ENCODE results near the gene SPRR1B. TPM values are rescaled to one million over a fixed set of nuclear protein-coding genes. Genes with fewer than 3 reads are reported as not detected.
A peak's percentile ranks its signal among the peaks of the same experiment; 100 is the strongest.
"Not testable (repeated sequence)": the region's sequence is repeated elsewhere in the genome, so short reads cannot be mapped to it uniquely, and the experiment has no call there.

SPRR1B gene
- total RNA-seq, 1 experiment from 2014 or later = not detected

DNA sequence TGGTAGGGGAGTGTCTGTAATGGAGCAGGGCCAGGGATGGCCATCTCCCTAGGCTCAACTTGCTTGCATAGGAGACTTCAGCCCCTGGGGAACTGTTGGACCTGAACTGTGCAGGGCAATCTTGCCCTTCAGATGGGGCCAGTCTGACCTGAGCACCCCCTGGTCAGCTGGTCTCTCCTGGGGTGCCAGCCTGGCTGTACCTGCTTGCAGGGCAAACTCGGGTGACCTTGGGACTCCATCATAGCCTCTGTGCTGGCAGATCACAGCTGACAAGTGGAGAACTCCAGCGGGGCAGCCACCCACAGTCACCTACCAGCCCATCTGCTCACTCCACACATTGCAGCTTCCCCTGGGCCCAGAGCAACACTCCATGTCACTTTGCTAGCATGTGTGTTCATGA lies 18.2 kb downstream of the SPRR1B start:
- Histone ChIP-seq H3K9me2 (replicated peaks; ENCODE audit: insufficient read depth, low read length) (no peaks in the 10 kb centered on the region), H3K79me2 (ENCODE audit: low read length) (no peaks in the 10 kb centered on the region), H3K27ac (ENCODE audit: low read length) (no peak overlapping the region), H3K4me1 (ENCODE audit: low read length) (no peaks in the 10 kb centered on the region), H3K4me2 (ENCODE audit: low read depth, low read length, poor library complexity, severe bottlenecking) (no peak overlapping the region), H3K36me3 (ENCODE audit: insufficient read depth, low read length) (no peaks in the 10 kb centered on the region), H3K9ac (ENCODE audit: low read length) (no peak overlapping the region), H2AFZ (ENCODE audit: low read length) (no peak overlapping the region), H3K4me3 (ENCODE audit: low read length) (no peak overlapping the region), H3K27me3 (ENCODE audit: low read length) (no peaks in the 10 kb centered on the region), H4K20me1 (ENCODE audit: insufficient read depth, low read depth, low read length) (no peaks in the 10 kb centered on the region), H3K9me3 (ENCODE audit: low read length) (no peaks in the 10 kb centered on the region)
- DNase-seq = no peak

DNA sequence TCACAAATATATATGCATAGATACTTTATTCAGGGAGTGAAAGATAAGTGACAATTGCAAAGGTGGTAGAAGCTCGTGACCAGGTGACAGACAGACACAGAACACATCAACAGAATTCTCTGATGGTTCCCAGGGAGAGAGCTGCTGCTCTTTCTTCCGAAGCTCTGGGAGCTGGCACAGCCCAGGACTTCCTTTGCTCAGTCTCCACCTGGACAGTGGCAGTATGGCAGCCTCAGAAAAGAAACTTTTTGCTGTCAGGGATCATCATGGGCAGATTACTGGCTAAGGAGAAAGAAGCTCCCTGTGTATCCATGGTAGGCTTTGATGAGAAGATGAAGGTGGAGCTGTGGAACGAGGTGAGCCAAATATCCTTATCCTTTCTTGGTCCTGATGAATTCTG lies 25.1 kb downstream of the SPRR1B start:
- H2AFZ ChIP-seq (ENCODE audit: low read length); H3K4me3 ChIP-seq (ENCODE audit: low read length); H3K79me2 ChIP-seq (ENCODE audit: low read length); H4K20me1 ChIP-seq (ENCODE audit: insufficient read depth, low read depth, low read length); DNase-seq; H3K4me2 ChIP-seq (ENCODE audit: low read depth, low read length, poor library complexity, severe bottlenecking); H3K9me2 ChIP-seq (replicated peaks; ENCODE audit: insufficient read depth, low read length); H3K9me3 ChIP-seq (ENCODE audit: low read length); H3K27ac ChIP-seq (ENCODE audit: low read length); H3K36me3 ChIP-seq (ENCODE audit: insufficient read depth, low read length); H3K27me3 ChIP-seq (ENCODE audit: low read length); H3K9ac ChIP-seq (ENCODE audit: low read length): not testable (repeated sequence)
- peaks cover 11% of the 10 kb centered on the region for H3K4me1 ChIP-seq (ENCODE audit: low read length)

DNA sequence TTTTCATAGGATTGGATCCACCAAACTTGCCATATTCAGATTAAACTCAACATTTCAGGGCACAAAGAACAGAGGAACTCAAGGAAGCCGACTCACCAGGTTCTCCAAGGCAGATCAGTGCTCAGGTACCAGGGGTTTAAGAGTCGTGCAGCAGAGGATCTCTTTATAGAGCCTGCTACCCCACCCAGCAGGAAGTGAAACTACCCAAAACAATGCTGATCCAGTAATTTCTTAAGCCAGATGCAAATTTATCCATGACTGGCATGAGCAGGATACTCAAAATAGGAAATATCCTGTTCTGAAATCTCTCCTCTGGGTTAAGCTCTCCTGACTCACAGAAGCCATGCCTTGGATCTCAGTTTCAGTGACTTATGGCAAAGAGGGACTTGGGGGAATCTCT lies 26.4 kb downstream of the SPRR1B start, which contains the start of gene SPRR2A:
TSS of gene SPRR2A (minus strand) at position 138 of the 400 bp plus-strand sequence. CDS start 777 bp downstream, outside the sequence.
- Histone ChIP-seq H3K27ac (ENCODE audit: low read length) (no peak within 1 kb of the TSS), H3K36me3 (ENCODE audit: insufficient read depth, low read length) (no peaks in the 10 kb centered on the region), H4K20me1 (ENCODE audit: insufficient read depth, low read depth, low read length) (no peaks in the 10 kb centered on the region), H2AFZ (ENCODE audit: low read length) (no peak within 1 kb of the TSS), H3K9me2 (replicated peaks; ENCODE audit: insufficient read depth, low read length) (no peaks in the 10 kb centered on the region), H3K79me2 (ENCODE audit: low read length) (no peaks in the 10 kb centered on the region), H3K4me2 (ENCODE audit: low read depth, low read length, poor library complexity, severe bottlenecking) (peak within 1 kb of the TSS; percentile 26), H3K4me3 (ENCODE audit: low read length) (no peak within 1 kb of the TSS), H3K9me3 (ENCODE audit: low read length) (no peaks in the 10 kb centered on the region), H3K4me1 (ENCODE audit: low read length) (peaks cover 11% of the 10 kb centered on the region), H3K27me3 (ENCODE audit: low read length) (no peaks in the 10 kb centered on the region), H3K9ac (ENCODE audit: low read length) (no peak within 1 kb of the TSS)
- DNase-seq = no peak

DNA sequence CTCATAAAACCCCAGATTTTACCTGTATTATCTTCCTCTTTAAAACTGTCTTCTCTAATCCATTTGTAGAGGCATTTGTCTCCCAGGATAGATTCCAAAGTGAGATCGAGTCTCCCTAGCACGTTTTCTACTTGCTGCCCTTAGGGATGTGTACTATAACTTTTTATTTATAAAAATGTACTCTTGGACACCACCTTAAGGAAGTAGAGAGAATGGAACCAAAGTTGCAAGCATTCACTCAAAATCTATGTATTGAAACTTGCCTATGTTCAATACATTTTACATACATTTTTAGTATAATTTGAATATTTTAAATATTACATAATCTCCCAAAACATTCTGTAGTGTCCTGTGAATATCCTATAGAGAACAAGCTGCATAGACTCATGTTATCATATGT lies 27.2 kb downstream of the SPRR1B start:
- H3K9me2 ChIP-seq (replicated peaks; ENCODE audit: insufficient read depth, low read length) = no peaks in the 10 kb centered on the region
- H3K79me2 ChIP-seq (ENCODE audit: low read length) = no peaks in the 10 kb centered on the region
- H3K4me3 ChIP-seq (ENCODE audit: low read length) = no peak overlapping the region
- no peak overlapping the region for H3K4me2 ChIP-seq (ENCODE audit: low read depth, low read length, poor library complexity, severe bottlenecking)
- peaks cover 11% of the 10 kb centered on the region for H3K4me1 ChIP-seq (ENCODE audit: low read length)
- H3K27ac ChIP-seq (ENCODE audit: low read length) = no peak overlapping the region
- H3K9me3 ChIP-seq (ENCODE audit: low read length) = no peaks in the 10 kb centered on the region
- H3K27me3 ChIP-seq (ENCODE audit: low read length) = no peaks in the 10 kb centered on the region
- no peak overlapping the region for H2AFZ ChIP-seq (ENCODE audit: low read length)
- DNase-seq = peak; percentile 56
- no peak overlapping the region for H3K9ac ChIP-seq (ENCODE audit: low read length)
- H4K20me1 ChIP-seq (ENCODE audit: insufficient read depth, low read depth, low read length) = no peaks in the 10 kb centered on the region
- H3K36me3 ChIP-seq (ENCODE audit: insufficient read depth, low read length) = no peaks in the 10 kb centered on the region

DNA sequence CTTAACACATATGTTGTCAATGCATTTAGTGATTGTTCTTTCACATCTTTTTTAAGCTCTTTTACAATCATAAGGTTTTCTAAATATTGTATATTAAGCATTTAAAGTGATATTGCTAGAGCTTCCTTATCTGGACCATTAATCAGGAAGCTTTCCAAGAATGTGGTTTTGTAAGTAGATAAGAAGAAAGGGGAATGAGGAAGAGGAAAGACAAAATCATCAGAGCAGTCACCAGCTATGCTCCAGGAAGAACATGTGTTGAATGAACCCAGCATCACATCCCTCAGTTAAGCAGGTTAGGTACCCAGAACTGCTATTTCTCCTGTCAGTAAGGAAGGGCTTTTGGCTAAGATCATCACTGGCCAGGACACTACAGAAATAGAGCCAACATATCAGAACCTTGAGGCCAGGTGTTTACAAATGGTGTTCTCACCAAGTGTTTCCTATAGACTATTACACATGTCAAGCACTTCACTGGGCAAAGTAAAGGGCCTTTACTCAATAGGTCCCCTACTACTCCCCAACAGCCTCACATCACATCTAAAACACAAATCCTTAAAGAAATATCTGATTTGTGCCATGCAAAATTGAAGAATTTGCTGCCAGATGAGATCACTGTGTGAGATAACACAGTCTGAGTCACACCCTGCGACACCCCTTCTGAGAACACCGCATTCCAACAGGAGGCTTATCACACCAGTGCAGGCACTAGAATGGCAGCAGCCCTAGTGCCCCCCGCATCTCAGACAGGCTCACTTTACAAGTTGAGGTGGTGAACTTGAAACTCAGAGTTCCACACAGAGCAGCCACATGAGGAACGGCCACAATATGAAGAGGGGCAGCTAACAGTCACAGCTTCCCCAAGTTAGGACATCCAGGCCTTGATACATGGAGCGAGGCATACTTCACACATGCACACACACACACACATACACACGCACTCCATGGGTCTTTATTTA lies 28.1 kb downstream of the SPRR1B start:
- Histone ChIP-seq H2AFZ (ENCODE audit: low read length) (no peak overlapping the region), H3K9me3 (ENCODE audit: low read length) (no peaks in the 10 kb centered on the region), H4K20me1 (ENCODE audit: insufficient read depth, low read depth, low read length) (no peaks in the 10 kb centered on the region), H3K9ac (ENCODE audit: low read length) (no peak overlapping the region), H3K27ac (ENCODE audit: low read length) (no peak overlapping the region), H3K36me3 (ENCODE audit: insufficient read depth, low read length) (no peaks in the 10 kb centered on the region), H3K4me3 (ENCODE audit: low read length) (no peak overlapping the region), H3K4me2 (ENCODE audit: low read depth, low read length, poor library complexity, severe bottlenecking) (no peak overlapping the region), H3K4me1 (ENCODE audit: low read length) (peaks cover 11% of the 10 kb centered on the region), H3K27me3 (ENCODE audit: low read length) (no peaks in the 10 kb centered on the region), H3K79me2 (ENCODE audit: low read length) (no peaks in the 10 kb centered on the region), H3K9me2 (replicated peaks; ENCODE audit: insufficient read depth, low read length) (no peaks in the 10 kb centered on the region)
- DNase-seq = no peak

DNA sequence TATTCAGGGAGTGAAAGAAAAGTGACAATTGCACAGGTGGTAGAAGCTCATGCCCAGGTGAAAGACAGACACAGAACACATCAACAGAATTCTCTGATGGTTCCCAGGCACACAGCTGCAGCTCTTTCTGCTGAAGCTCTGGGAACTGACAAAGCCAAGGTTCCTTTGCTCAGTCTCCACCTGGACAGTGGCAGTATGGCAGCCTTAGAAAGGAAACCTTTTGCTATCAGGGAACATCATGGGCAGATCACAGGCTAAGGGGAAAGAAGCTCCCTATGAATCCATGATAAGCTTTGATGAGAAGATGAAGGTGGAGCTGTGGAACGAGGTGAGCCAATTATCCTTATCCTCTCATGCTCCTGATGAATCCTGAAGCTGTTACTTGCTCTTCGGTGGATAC lies 39.2 kb downstream of the SPRR1B start:
- Histone ChIP-seq H3K9ac (ENCODE audit: low read length) (no peak overlapping the region), H4K20me1 (ENCODE audit: insufficient read depth, low read depth, low read length) (no peaks in the 10 kb centered on the region), H3K9me3 (ENCODE audit: low read length) (no peaks in the 10 kb centered on the region), H3K4me3 (ENCODE audit: low read length) (no peak overlapping the region), H3K4me1 (ENCODE audit: low read length) (no peaks in the 10 kb centered on the region), H3K36me3 (ENCODE audit: insufficient read depth, low read length) (no peaks in the 10 kb centered on the region), H3K27ac (ENCODE audit: low read length) (no peak overlapping the region), H3K9me2 (replicated peaks; ENCODE audit: insufficient read depth, low read length) (no peaks in the 10 kb centered on the region), H3K79me2 (ENCODE audit: low read length) (no peaks in the 10 kb centered on the region), H3K4me2 (ENCODE audit: low read depth, low read length, poor library complexity, severe bottlenecking) (no peak overlapping the region), H2AFZ (ENCODE audit: low read length) (no peak overlapping the region), H3K27me3 (ENCODE audit: low read length) (no peaks in the 10 kb centered on the region)
- no peak for DNase-seq

DNA sequence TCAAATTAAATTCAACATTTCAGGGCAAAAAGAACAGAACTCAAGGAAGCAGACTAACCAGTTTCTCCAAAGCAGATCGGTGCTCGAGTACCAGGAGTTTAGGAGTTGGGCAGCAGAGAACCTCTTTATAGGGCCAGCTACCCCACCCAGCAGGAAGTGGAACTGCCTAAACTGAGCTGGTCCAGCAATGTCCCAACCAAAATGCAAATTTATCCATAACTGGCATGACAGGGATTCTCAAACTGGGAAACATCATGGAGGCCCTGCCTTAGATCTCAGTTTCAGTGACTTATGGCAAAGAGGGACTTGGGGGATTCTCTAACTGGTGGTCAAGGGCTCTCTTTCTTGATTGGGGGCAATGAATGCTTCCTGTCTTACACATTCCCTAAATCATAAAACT lies 40.5 kb downstream of the SPRR1B start, which contains the start of gene SPRR2B:
TSS of gene SPRR2B (minus strand) at position 101 of the 400 bp plus-strand sequence. CDS start 772 bp downstream, outside the sequence.
- Histone ChIP-seq H2AFZ (ENCODE audit: low read length) (no peak within 1 kb of the TSS), H3K27ac (ENCODE audit: low read length) (no peak within 1 kb of the TSS)

DNA sequence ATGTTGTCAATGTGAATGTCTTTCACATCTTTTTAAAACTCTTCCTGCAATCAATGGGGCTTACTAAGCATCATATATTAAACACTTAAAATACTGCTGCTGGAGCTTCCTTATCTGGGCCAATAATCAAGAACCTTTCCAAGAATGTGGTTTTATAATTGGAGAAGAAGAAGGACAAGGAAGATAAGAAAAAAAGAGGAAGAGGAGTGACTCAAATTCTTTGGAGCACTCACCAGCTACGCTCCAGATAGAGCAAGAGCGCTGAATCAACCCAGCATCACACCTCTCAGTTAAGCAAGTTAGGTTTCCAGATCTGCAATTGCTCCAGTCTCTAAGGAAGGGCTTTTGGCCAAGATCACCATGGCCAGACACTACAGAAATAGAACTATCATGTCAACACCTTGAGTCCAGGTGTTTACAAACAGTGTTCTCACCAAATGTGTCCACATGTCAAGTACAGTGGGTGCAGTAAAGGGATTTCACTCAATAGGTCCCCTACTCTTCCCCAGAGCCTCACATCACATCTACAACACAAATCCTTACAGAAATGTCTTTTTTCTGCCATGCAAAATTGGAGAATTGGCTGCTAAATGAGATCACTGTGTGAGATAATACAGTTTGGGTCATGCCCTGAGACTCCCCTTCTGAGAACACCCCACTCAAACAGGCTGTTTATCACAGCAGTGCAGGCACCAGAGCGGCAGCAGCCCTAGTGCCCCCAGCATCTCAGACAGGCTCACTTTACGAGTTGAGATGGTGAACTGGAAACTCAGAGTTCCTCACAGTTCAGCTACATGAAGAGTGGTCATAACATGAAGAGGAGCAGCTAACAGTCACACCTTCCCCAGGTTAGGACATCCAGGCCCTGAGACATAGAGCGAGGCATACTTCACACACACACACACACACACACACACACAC lies 42.1 kb downstream of the SPRR1B start:
- no peaks in the 10 kb centered on the region for H3K9me3 ChIP-seq (ENCODE audit: low read length)
- DNase-seq = no peak
- H3K36me3 ChIP-seq (ENCODE audit: insufficient read depth, low read length) = no peaks in the 10 kb centered on the region
- no peak overlapping the region for H3K4me3 ChIP-seq (ENCODE audit: low read length)
- H2AFZ ChIP-seq (ENCODE audit: low read length) = no peak overlapping the region
- H3K9me2 ChIP-seq (replicated peaks; ENCODE audit: insufficient read depth, low read length) = no peaks in the 10 kb centered on the region
- no peaks in the 10 kb centered on the region for H3K79me2 ChIP-seq (ENCODE audit: low read length)
- H3K4me2 ChIP-seq (ENCODE audit: low read depth, low read length, poor library complexity, severe bottlenecking) = no peak overlapping the region
- H3K9ac ChIP-seq (ENCODE audit: low read length) = no peak overlapping the region
- no peak overlapping the region for H3K27ac ChIP-seq (ENCODE audit: low read length)
- no peaks in the 10 kb centered on the region for H3K27me3 ChIP-seq (ENCODE audit: low read length)
- H3K4me1 ChIP-seq (ENCODE audit: low read length) = no peaks in the 10 kb centered on the region
- H4K20me1 ChIP-seq (ENCODE audit: insufficient read depth, low read depth, low read length) = no peaks in the 10 kb centered on the region

More for the DNA sequence above, 40.5 kb downstream of the SPRR1B start, which contains the start of gene SPRR2B:
- Histone ChIP-seq H3K36me3 (ENCODE audit: insufficient read depth, low read length) (no peaks in the 10 kb centered on the region), H3K4me1 (ENCODE audit: low read length) (no peaks in the 10 kb centered on the region), H4K20me1 (ENCODE audit: insufficient read depth, low read depth, low read length) (no peaks in the 10 kb centered on the region), H3K27me3 (ENCODE audit: low read length) (no peaks in the 10 kb centered on the region), H3K9ac (ENCODE audit: low read length) (no peak within 1 kb of the TSS), H3K4me3 (ENCODE audit: low read length) (no peak within 1 kb of the TSS), H3K79me2 (ENCODE audit: low read length) (no peaks in the 10 kb centered on the region), H3K9me2 (replicated peaks; ENCODE audit: insufficient read depth, low read length) (no peaks in the 10 kb centered on the region), H3K4me2 (ENCODE audit: low read depth, low read length, poor library complexity, severe bottlenecking) (no peak within 1 kb of the TSS), H3K9me3 (ENCODE audit: low read length) (no peaks in the 10 kb centered on the region)
- no peak for DNase-seq

All from Karpas-422 (cell line).